Endothelial cell of umbilical vein (primary cell): ENCODE results near the gene CLCA4. TPM values are rescaled to one million over a fixed set of nuclear protein-coding genes. Genes with fewer than 3 reads are reported as not detected.

Experiments used
- BruUV-seq: library from RNA; stranded (reverse); fragments of 400-500 nt; replicated peaks from 2 replicates; lab custom pipeline; 2021; lab: Mats Ljungman, UMichigan
- CTCF ChIA-PET: fragments of 300-600, 350-600 bp; sonication (Branson Sonifier 250); formaldehyde crosslinking; loops from one replicate; lab custom pipeline; 2021; ENCODE audit warnings: antibody characterized with exemption, inconsistent platforms; lab: Charles Lee
- POLR2A ChIA-PET: fragments of 300-600, 350-600 bp; sonication (Branson Sonifier 250); formaldehyde crosslinking; loops from one replicate; lab custom pipeline; 2021; ENCODE audit warnings: antibody characterized with exemption, inconsistent platforms; lab: Charles Lee
- DNase-seq: peaks from one replicate; pipeline ENCODE4 v3.0.0-alpha.2; 2011; ENCODE audit warnings: low read depth, low spot score
- FAIRE-seq: peaks from 2 replicates; lab custom pipeline; 2011; peaks lifted over from hg19 to GRCh38; lab: Jason Lieb, UNC
- H2AFZ ChIP-seq: 2 replicates; pipeline ENCODE4 v1.6.0; 2012; ENCODE audit warnings: low read depth, low read length, control low read depth, inconsistent platforms
- H3K27ac ChIP-seq: 2 replicates; pipeline ENCODE4 v1.5.1; 2011; ENCODE audit warnings: low read depth, mild to moderate bottlenecking, control low read depth, low read length, moderate library complexity; ENCODE audit not compliant: insufficient read depth
- H3K27me3 ChIP-seq, 2 experiments: 2 replicates each; pipeline versions ENCODE4 v1.6.0 to v1.6.1; 2011; ENCODE audit warnings: low read length in 2 of 2, mixed read lengths in 1 of 2; ENCODE audit not compliant: control insufficient read depth in 2 of 2, insufficient read depth in 2 of 2
- H3K36me3 ChIP-seq, 2 experiments: 2 replicates in 1 of 2; 3 replicates in 1 of 2; pipeline ENCODE4 v1.5.1; 2011; ENCODE audit warnings: low read length in 2 of 2, mild to moderate bottlenecking in 1 of 2, moderate library complexity in 1 of 2; ENCODE audit not compliant: control insufficient read depth in 2 of 2, insufficient read depth in 2 of 2; ENCODE audit errors: extremely low read depth in 1 of 2
- H3K4me1 ChIP-seq: 3 replicates; pipeline ENCODE4 v1.5.1; 2011; ENCODE audit warnings: mild to moderate bottlenecking, low read length; ENCODE audit not compliant: control insufficient read depth, insufficient read depth; ENCODE audit errors: extremely low read depth
- H3K4me2 ChIP-seq: 2 replicates; pipeline ENCODE4 v1.6.1; 2011; ENCODE audit warnings: low read length, control low read depth, mixed read lengths; ENCODE audit not compliant: insufficient read depth
- H3K4me3 ChIP-seq, 3 experiments: fragments of 200-600 bp in 1 of 3; sonication (generic), shearing (Covaris generic) in 1 of 3; replicated peaks in 1 of 3; 2 replicates each; pipeline ENCODE4 v1.5.1; 2011 to 2016; ENCODE audit warnings: control low read depth in 3 of 3, low read length in 3 of 3, mild to moderate bottlenecking in 2 of 3, inconsistent platforms in 1 of 3, low read depth in 1 of 3, moderate library complexity in 1 of 3; ENCODE audit not compliant: insufficient read depth in 1 of 3
- H3K79me2 ChIP-seq: 2 replicates; pipeline ENCODE4 v1.6.0; 2012; ENCODE audit warnings: low read length, inconsistent platforms; ENCODE audit not compliant: control insufficient read depth, insufficient read depth
- H3K9ac ChIP-seq: replicated peaks from 2 replicates; pipeline ENCODE3; 2011; ENCODE audit warnings: low read length, control low read depth; ENCODE audit not compliant: insufficient read depth; ENCODE audit errors: extremely low read depth
- H3K9me1 ChIP-seq: replicated peaks from 3 replicates; pipeline ENCODE4 v1.6.0; 2011; ENCODE audit warnings: mild to moderate bottlenecking, low read length; ENCODE audit not compliant: control insufficient read depth, insufficient read depth; ENCODE audit errors: extremely low read depth
- H3K9me3 ChIP-seq: replicated peaks from 2 replicates; pipeline ENCODE4 v1.5.1; 2012; ENCODE audit warnings: low read length, inconsistent platforms; ENCODE audit not compliant: control insufficient read depth, insufficient read depth
- H4K20me1 ChIP-seq: replicated peaks from 2 replicates; pipeline ENCODE3; 2011; ENCODE audit warnings: mild to moderate bottlenecking, low read length; ENCODE audit not compliant: control insufficient read depth, insufficient read depth; ENCODE audit errors: extremely low read depth
- EZH2 ChIP-seq: IDR thresholded peaks from 2 replicates; pipeline ENCODE4 v1.6.1; 2012; ENCODE audit warnings: borderline replicate concordance, low read depth, mild to moderate bottlenecking, moderate library complexity, low read length, inconsistent platforms; ENCODE audit not compliant: severe bottlenecking
- FOS ChIP-seq: IDR thresholded peaks from 2 replicates; pipeline ENCODE4 v1.6.1; 2011; ENCODE audit warnings: mild to moderate bottlenecking, low read length, moderate library complexity, borderline replicate concordance; ENCODE audit not compliant: insufficient read depth
- GATA2 ChIP-seq: IDR thresholded peaks from 2 replicates; pipeline ENCODE4 v1.7.0; 2011; ENCODE audit warnings: low read depth, mild to moderate bottlenecking, moderate library complexity, mixed read lengths, low read length; ENCODE audit not compliant: insufficient read length, insufficient read depth
- JUN ChIP-seq: IDR thresholded peaks from 2 replicates; pipeline ENCODE4 v1.6.1; 2011; ENCODE audit warnings: borderline replicate concordance, low read depth; ENCODE audit not compliant: insufficient read length, insufficient read depth
- MYC ChIP-seq: IDR thresholded peaks from one replicate; pipeline ENCODE4 v1.6.1; 2011; ENCODE audit warnings: mild to moderate bottlenecking, low read depth, low read length
- POLR2A ChIP-seq: IDR thresholded peaks from 2 replicates; pipeline ENCODE4 v1.6.1; 2012; ENCODE audit warnings: low read depth, mild to moderate bottlenecking, control low read depth, low read length
- POLR2AphosphoS5 ChIP-seq: IDR thresholded peaks from 2 replicates; pipeline ENCODE4 v1.6.1; 2012; ENCODE audit warnings: low read depth, mild to moderate bottlenecking, control low read depth, low read length, moderate library complexity; ENCODE audit not compliant: insufficient read depth
- dilution Hi-C: fragments of 300-500 bp; cut with MboI; formaldehyde crosslinking; loops from one replicate; pipeline ENCODE4 v1.15.0; 2019; ENCODE audit warnings: low sequenced_read_pairs; ENCODE audit not compliant: extremely low pct_ligation_motif_present
- intact Hi-C: fragments of 100-400 bp; cut with micrococcal nuclease; formaldehyde crosslinking; loops from one replicate; pipeline ENCODE4 v1.10.0; 2022
- polyA plus RNA-seq, 4 experiments: library from polyadenylated mRNA; depleted of rRNA in 3 of 4; stranded (reverse) in 3 of 4; unstranded in 1 of 4; fragments of >200 nt; gene quantifications; 2 replicates each; pipeline versions ENCODE4 v1.2.1 to v1.2.3, GENCODE V29; 2011 to 2012; ENCODE audit warnings: missing spikeins in 1 of 4
- total RNA-seq: library from RNA; stranded (reverse); gene quantifications from 2 replicates; pipeline ENCODE4 v1.2.3, GENCODE V29; 2021
- TF ChIP-seq, protein P1 (sequence below): IDR thresholded peaks from 2 replicates; pipeline ENCODE4 v1.6.1; 2011; ENCODE audit not compliant: insufficient read depth, insufficient read length
- TF ChIP-seq, protein P2 (sequence below), 2 donors: IDR thresholded peaks; 1 replicate in 1 of 2; 2 replicates in 1 of 2; pipeline ENCODE4 v1.5.1; 2011; ENCODE audit warnings: low read length in 2 of 2, mild to moderate bottlenecking in 2 of 2, moderate library complexity in 2 of 2, control low read depth in 1 of 2, inconsistent platforms in 1 of 2, low read depth in 1 of 2; ENCODE audit not compliant: insufficient read depth in 1 of 2; ENCODE audit errors: extremely low read depth in 1 of 2

CLCA4 gene
- total and polyA plus RNA-seq, 2 donors (not counting 3 experiments of a cell fraction or from before 2014, with no cell fraction given) = not detected

DNA sequence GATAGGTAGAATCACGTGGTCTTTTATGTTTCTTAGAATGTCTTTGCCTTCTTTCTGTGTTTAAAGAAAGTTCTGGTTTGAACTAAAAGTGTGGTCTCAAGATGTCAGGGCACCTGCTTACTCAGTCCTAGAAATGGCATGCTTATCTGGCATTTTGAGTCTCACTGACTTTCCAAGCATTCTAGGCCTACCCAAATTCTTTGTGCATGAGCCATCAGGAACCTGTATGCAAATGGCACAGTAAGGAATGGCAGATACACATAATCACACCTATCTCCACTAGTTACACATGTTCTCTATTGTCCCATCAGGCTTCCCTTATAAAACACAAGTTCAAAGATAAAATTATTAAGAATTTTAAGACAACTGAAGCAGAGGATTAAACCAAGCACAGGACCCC lies 29.5 kb upstream of the CLCA4 start:
- TF ChIP-seq POLR2AphosphoS5 = no peak
- no peak for TF ChIP-seq FOS
- TF ChIP-seq, protein P1, sequence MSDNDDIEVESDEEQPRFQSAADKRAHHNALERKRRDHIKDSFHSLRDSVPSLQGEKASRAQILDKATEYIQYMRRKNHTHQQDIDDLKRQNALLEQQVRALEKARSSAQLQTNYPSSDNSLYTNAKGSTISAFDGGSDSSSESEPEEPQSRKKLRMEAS = no peak
- no peak for TF ChIP-seq GATA2
- TF ChIP-seq JUN = no peak
- TF ChIP-seq EZH2 = no peak
- TF ChIP-seq, protein P2, sequence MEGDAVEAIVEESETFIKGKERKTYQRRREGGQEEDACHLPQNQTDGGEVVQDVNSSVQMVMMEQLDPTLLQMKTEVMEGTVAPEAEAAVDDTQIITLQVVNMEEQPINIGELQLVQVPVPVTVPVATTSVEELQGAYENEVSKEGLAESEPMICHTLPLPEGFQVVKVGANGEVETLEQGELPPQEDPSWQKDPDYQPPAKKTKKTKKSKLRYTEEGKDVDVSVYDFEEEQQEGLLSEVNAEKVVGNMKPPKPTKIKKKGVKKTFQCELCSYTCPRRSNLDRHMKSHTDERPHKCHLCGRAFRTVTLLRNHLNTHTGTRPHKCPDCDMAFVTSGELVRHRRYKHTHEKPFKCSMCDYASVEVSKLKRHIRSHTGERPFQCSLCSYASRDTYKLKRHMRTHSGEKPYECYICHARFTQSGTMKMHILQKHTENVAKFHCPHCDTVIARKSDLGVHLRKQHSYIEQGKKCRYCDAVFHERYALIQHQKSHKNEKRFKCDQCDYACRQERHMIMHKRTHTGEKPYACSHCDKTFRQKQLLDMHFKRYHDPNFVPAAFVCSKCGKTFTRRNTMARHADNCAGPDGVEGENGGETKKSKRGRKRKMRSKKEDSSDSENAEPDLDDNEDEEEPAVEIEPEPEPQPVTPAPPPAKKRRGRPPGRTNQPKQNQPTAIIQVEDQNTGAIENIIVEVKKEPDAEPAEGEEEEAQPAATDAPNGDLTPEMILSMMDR (IDR thresholded peaks at IDR 0.05; ENCODE audit: extremely low read depth in 1 of 2, insufficient read depth in 1 of 2, low read depth in 1 of 2, low read length in 2 of 2) = no peak
- no peak for TF ChIP-seq MYC
- TF ChIP-seq POLR2A = no peak
- no peak overlapping the region for H3K4me2 ChIP-seq

More for the DNA sequence above, 29.5 kb upstream of the CLCA4 start:
- Histone ChIP-seq H4K20me1 (no peaks in the 10 kb centered on the region), H3K27ac (no peak overlapping the region), H3K9ac (no peak overlapping the region), H3K4me3 (no peak overlapping the region), H3K36me3 (no peaks in the 10 kb centered on the region), H3K4me1 (no peaks in the 10 kb centered on the region), H3K27me3 (no peaks in the 10 kb centered on the region), H3K79me2 (no peaks in the 10 kb centered on the region), H3K9me1 (no peaks in the 10 kb centered on the region), H2AFZ (no peak overlapping the region), H3K9me3 (no peaks in the 10 kb centered on the region)
- DNase-seq (no peak), FAIRE-seq (no peak)
- ChIA-PET POLR2A (no interaction called here), CTCF (interaction anchor here (1.2 to 4.0 kb wide), 5 partner anchors 9 to 225 kb away, joined by 4 to 24 read pairs (median 9); no protein-coding TSS in a partner anchor)
- intact Hi-C loops (loop anchor here (10.0 kb wide), 1 partner anchor 443 kb away; no protein-coding TSS in a partner anchor), dilution Hi-C loops (no loop called here)
- no TSS peak for BruUV-seq
